ENCODE measurements around the gene RNF144A.

The RNF144A gene

GRCh38 chr2:7044253-7045250, 127.3 kb downstream of the RNF144A start:
- DNase-seq (ENCODE audit: low read depth), result peak; percentile 50

GRCh38 chr2:7045601-7046590, 128.7 kb downstream of the RNF144A start:
- DNase-seq (ENCODE audit: low read depth), result no peak

GRCh38 chr2:7047661-7048060, 130.4 kb downstream of the RNF144A start:
- DNase-seq (ENCODE audit: low read depth), result no peak

GRCh38 chr2:7048762-7049294, 131.6 kb downstream of the RNF144A start:
- DNase-seq (ENCODE audit: low read depth), result no peak

- DNase-seq (ENCODE audit: low read depth), result no peak
These were observed 135.2 kb downstream of the RNF144A start for GRCh38 chr2:7052404-7052803.

- DNase-seq (ENCODE audit: low read depth), result no peak
These were observed 136.5 kb downstream of the RNF144A start for GRCh38 chr2:7053650-7054265.

- DNase-seq (ENCODE audit: low read depth), result no peak
These were observed 140.7 kb downstream of the RNF144A start for GRCh38 chr2:7057865-7058400.

- no peak for DNase-seq (ENCODE audit: low read depth)
These were observed 142.9 kb downstream of the RNF144A start for GRCh38 chr2:7060156-7060555.

- no peak for DNase-seq (ENCODE audit: low read depth)
These were observed 143.6 kb downstream of the RNF144A start for GRCh38 chr2:7060631-7061449.

- no peak for DNase-seq (ENCODE audit: low read depth)
These were observed 144.2 kb downstream of the RNF144A start for GRCh38 chr2:7061450-7061789.

- no peak for DNase-seq (ENCODE audit: low read depth)
These were observed 144.7 kb downstream of the RNF144A start for GRCh38 chr2:7061921-7062320.

GRCh38 chr2:7063789-7064188, 146.6 kb downstream of the RNF144A start:
- no peak for DNase-seq (ENCODE audit: low read depth)

- no peak for DNase-seq (ENCODE audit: low read depth)
These were observed 151.2 kb downstream of the RNF144A start for GRCh38 chr2:7068457-7068856.

- no peak for DNase-seq (ENCODE audit: low read depth)
These were observed 153.3 kb downstream of the RNF144A start for GRCh38 chr2:7070483-7070882.

GRCh38 chr2:7071154-7071553, 153.9 kb downstream of the RNF144A start:
- DNase-seq (ENCODE audit: low read depth), result peak; percentile 10

- no peak for DNase-seq (ENCODE audit: low read depth)
These were observed 154.8 kb downstream of the RNF144A start for GRCh38 chr2:7071916-7072556.

GRCh38 chr2:7073901-7074300, 156.7 kb downstream of the RNF144A start:
- no peak for DNase-seq (ENCODE audit: low read depth)

GRCh38 chr2:7075834-7076233, 158.6 kb downstream of the RNF144A start:
- peak; percentile 4 for DNase-seq (ENCODE audit: low read depth)

- peak; percentile 35 for DNase-seq (ENCODE audit: low read depth)
These were observed 160.6 kb downstream of the RNF144A start for GRCh38 chr2:7077660-7078267.
